Upper lobe of left lung (tissue), 4 donors: ENCODE results near the gene SH2D2A.

Experiments
- CTCF ChIP-seq, 6 experiments: fragments of 450-650 bp in 4 of 6; fragments of 200-600 bp in 2 of 6; sonication (generic) in 2 of 6; IDR thresholded peaks; one replicate each; pipeline ENCODE4 v1.5.1; 2016 to 2019; ENCODE audit warnings: antibody characterized with exemption in 6 of 6
- POLR2A ChIP-seq, 4 donors: fragments of 450-650 bp; IDR thresholded peaks; one replicate each; pipeline ENCODE4 v1.5.1; 2016 to 2017; ENCODE audit warnings: antibody characterized with exemption in 4 of 4, mild to moderate bottlenecking in 2 of 4

GRCh38 chr1:156851779-156852417, 35.2 kb upstream of the SH2D2A start:
- TF ChIP-seq CTCF (IDR thresholded peaks at IDR 0.05), result no peak
- TF ChIP-seq POLR2A (IDR thresholded peaks at IDR 0.05), result no peak
